HG02870 (cell line): ENCODE data around the gene TMEM106C.

Experiments used
- ATAC-seq: cut with Tn5 transposase; IDR thresholded peaks from one replicate; pipeline ENCODE4 v1.9.1; 2021; ENCODE audit warnings: mild to moderate bottlenecking, moderate library complexity; ENCODE audit not compliant: unreplicated experiment

TMEM106C gene

GRCh38 chr12:47963340-47964040, at the start of gene TMEM106C:
TMEM106C (plus strand) TSS chr12:47963596; CDS start chr12:47964237, 641 bp downstream.
- peak; percentile 81 for ATAC-seq

GRCh38 chr12:47920913-47921312, 42.5 kb upstream of the TMEM106C start:
- no peak for ATAC-seq

- no peak for ATAC-seq
Measured at GRCh38 chr12:47921907-47922306, 41.5 kb upstream of the TMEM106C start.

- ATAC-seq, result no peak
Measured at GRCh38 chr12:47927346-47927745, 36.0 kb upstream of the TMEM106C start.

GRCh38 chr12:47930634-47931033, 32.8 kb upstream of the TMEM106C start:
- ATAC-seq, result no peak

GRCh38 chr12:47931187-47931586, 32.2 kb upstream of the TMEM106C start:
- no peak for ATAC-seq

- no peak for ATAC-seq
Measured at GRCh38 chr12:47935184-47935583, 28.2 kb upstream of the TMEM106C start.

- ATAC-seq, result no peak
Measured at GRCh38 chr12:47938093-47938492, 25.3 kb upstream of the TMEM106C start.

GRCh38 chr12:47938594-47938993, 24.8 kb upstream of the TMEM106C start:
- no peak for ATAC-seq

- ATAC-seq, result no peak
Measured at GRCh38 chr12:47939009-47939601, 24.3 kb upstream of the TMEM106C start.

- no peak for ATAC-seq
Measured at GRCh38 chr12:47940773-47941474, 22.5 kb upstream of the TMEM106C start.

GRCh38 chr12:47941475-47941780, 22.0 kb upstream of the TMEM106C start:
- ATAC-seq, result no peak

GRCh38 chr12:47941871-47942613, 21.4 kb upstream of the TMEM106C start:
- no peak for ATAC-seq

- ATAC-seq, result no peak
Measured at GRCh38 chr12:47942614-47943225, 20.7 kb upstream of the TMEM106C start.

- no peak for ATAC-seq
Measured at GRCh38 chr12:47943623-47944340, 19.6 kb upstream of the TMEM106C start.

GRCh38 chr12:47944685-47945340, 18.6 kb upstream of the TMEM106C start:
- ATAC-seq, result no peak

- no peak for ATAC-seq
Measured at GRCh38 chr12:47945341-47945728, 18.1 kb upstream of the TMEM106C start.

GRCh38 chr12:47946413-47947323, 16.7 kb upstream of the TMEM106C start:
- ATAC-seq, result no peak

- ATAC-seq, result no peak
Measured at GRCh38 chr12:47947341-47947740, 16.1 kb upstream of the TMEM106C start.
